ENCODE results near the gene XKR3. TPM values are rescaled to one million over a fixed set of nuclear protein-coding genes. Genes with fewer than 3 reads are reported as not detected.
"Not testable (repeated sequence)": the region's sequence is repeated elsewhere in the genome, so short reads cannot be mapped to it uniquely, and the experiment has no call there.

The XKR3 gene
- total RNA-seq, 2 experiments from 2014 or later, result not detected

DNA sequence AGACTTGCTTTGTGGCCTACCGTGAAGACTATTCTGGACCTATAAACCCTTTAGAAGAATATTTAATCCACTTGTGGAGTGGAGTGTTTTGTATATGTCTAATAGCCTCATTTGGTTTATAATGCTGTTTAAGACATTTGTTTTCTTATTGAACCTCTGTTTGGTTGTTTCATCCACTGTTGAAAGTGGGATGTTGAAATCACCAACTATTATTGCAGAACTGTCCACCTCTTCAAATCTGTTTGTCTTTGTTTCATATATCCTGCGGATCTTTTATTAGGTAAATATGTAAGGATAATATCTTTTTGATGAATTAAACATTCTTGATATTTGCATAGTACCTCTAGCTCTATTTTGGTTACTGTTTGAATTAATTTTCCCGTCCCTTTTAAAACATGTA is 49.1 kb downstream of the XKR3 start:
- Mint-ChIP-seq H3K27ac (no peak overlapping the region), H3K4me1 (ENCODE audit: low read depth) (peaks cover 9% of the 10 kb centered on the region), H3K9me3 (ENCODE audit: insufficient read depth) (no peaks in the 10 kb centered on the region), H3K27me3 (ENCODE audit: low read depth) (peaks cover 4% of the 10 kb centered on the region), H3K36me3 (ENCODE audit: low read depth) (no peaks in the 10 kb centered on the region), H3K4me3 (no peak overlapping the region)
- POLR2A ChIA-PET, result no interaction called here
- CTCF ChIA-PET, result no interaction called here
- ATAC-seq, result no peak
- no peak for DNase-seq

DNA sequence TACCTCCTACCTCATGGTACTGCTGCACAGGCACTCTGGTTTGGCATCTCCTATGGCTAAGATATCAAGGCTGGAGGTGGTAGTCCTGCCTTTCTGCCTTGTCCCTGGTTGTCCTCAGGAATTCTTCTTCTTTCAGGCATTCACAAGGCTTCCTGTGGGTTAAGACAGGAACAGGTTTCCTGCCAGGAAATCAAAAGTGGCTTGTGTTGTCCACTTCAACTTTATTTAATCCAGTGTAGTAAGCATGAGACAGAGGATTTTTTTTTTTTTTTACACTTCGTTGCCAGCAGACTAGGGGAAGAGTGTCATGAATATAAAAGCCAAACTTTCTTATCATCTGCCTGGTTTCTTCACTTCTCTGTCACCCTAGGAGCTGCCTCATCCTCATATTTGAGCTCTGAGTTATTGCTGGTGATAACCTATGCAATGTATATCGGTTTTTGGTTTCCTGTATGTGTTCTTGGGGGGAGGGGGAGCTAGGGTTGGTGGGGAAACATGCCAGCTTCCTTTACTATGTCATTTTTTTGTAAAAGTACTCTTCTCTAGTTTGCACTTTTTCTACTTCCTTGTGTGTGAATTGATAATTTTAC is 50.2 kb downstream of the XKR3 start:
- no peaks in the 10 kb centered on the region for H3K9me3 Mint-ChIP-seq (ENCODE audit: insufficient read depth)
- H3K4me3 Mint-ChIP-seq, result no peak overlapping the region
- DNase-seq (no peak), ATAC-seq (no peak)
- ChIA-PET POLR2A (no interaction called here), CTCF (interaction anchor here (0.9 to 1.5 kb wide), 4 partner anchors 8 to 137 kb away, joined by 3 to 8 read pairs (median 5); no protein-coding TSS in a partner anchor)
- H3K4me1 Mint-ChIP-seq (ENCODE audit: low read depth), result peaks cover 9% of the 10 kb centered on the region
- no peaks in the 10 kb centered on the region for H3K36me3 Mint-ChIP-seq (ENCODE audit: low read depth)
- H3K27me3 Mint-ChIP-seq (ENCODE audit: low read depth), result peaks cover 4% of the 10 kb centered on the region
- no peak overlapping the region for H3K27ac Mint-ChIP-seq

DNA sequence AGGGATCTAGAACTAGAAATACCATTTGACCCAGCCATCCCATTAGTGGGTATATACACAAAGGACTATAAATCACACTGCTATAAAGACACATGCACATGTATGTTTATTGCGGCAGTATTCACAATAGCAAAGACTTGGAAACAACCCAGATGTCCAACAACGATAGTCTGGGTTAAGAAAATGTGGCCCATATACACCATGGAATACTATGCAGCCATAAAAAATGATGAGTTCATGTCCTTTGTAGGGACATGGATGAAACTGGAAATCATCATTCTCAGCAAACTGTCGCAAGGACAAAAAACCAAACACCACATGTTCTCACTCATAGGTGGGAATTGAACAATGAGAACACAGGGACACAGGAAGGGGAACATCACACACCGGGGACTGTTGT is 53.6 kb downstream of the XKR3 start:
- H3K4me3 Mint-ChIP-seq; H3K27me3 Mint-ChIP-seq (ENCODE audit: low read depth); H3K9me3 Mint-ChIP-seq (ENCODE audit: insufficient read depth); POLR2A ChIA-PET; DNase-seq; H3K4me1 Mint-ChIP-seq (ENCODE audit: low read depth); CTCF ChIA-PET; H3K36me3 Mint-ChIP-seq (ENCODE audit: low read depth); H3K27ac Mint-ChIP-seq; ATAC-seq: not testable (repeated sequence)

DNA sequence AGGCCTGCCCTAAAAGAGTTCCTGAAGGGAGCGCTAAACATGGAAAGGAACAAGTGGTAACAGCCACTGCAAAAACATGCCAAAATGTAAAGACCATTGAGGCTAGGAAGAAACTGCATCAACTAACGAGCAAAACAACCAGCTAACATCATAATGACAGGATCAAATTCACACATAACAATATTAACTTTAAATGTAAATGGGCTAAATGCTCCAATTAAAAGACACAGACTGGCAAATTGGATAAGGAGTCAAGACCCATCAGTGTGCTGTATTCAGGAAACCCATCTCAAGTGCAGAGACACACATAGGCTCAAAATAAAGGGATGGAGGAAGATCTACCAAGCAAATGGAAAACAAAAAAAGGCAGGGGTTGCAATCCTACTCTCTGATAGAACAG is 57.3 kb downstream of the XKR3 start:
- POLR2A ChIA-PET; H3K9me3 Mint-ChIP-seq (ENCODE audit: insufficient read depth); H3K27ac Mint-ChIP-seq; H3K27me3 Mint-ChIP-seq (ENCODE audit: low read depth); H3K4me1 Mint-ChIP-seq (ENCODE audit: low read depth); ATAC-seq; DNase-seq; H3K4me3 Mint-ChIP-seq; H3K36me3 Mint-ChIP-seq (ENCODE audit: low read depth); CTCF ChIA-PET: not testable (repeated sequence)

DNA sequence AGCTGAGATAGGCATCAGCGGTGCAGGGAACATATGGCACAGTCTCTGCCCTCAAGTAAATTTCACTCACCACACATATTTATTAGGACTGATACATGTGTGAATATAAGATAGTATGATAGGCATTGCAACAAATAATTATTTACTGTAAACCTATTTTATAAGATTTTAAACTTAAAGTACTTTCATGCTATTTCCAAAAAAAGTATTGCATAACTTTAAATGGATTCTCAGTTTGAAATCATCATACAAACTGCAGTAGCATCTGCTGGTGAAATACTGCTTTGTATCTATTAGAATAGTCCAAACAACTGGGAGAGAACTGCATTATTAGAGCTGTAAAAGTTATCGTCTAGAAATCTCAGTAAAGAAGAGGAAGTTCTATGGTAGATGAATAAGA is 63.0 kb downstream of the XKR3 start:
- H3K27ac Mint-ChIP-seq; CTCF ChIA-PET; H3K4me3 Mint-ChIP-seq; H3K27me3 Mint-ChIP-seq (ENCODE audit: low read depth); H3K4me1 Mint-ChIP-seq (ENCODE audit: low read depth); H3K9me3 Mint-ChIP-seq (ENCODE audit: insufficient read depth); POLR2A ChIA-PET; DNase-seq; ATAC-seq; H3K36me3 Mint-ChIP-seq (ENCODE audit: low read depth): not testable (repeated sequence)

DNA sequence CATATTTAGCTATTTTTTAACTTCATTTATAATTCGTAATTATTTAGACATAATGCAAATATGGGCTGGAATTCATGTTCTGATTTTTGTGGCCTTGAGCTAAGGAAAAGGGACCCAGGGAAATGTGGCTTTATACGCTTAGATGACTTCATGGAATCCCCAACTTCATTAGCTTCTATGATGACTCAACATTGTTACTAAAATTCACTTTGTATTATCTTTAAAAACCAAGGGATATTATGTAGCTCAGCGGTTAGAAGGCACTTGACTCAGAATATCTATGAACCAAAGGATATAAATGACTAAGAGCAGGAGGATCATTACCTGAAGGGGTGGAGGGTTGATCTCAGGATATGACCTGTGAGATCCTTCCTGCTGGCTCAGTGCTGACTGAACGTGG is 64.8 kb downstream of the XKR3 start:
- H3K27me3 Mint-ChIP-seq (ENCODE audit: low read depth); H3K27ac Mint-ChIP-seq; DNase-seq; ATAC-seq; CTCF ChIA-PET; H3K36me3 Mint-ChIP-seq (ENCODE audit: low read depth); POLR2A ChIA-PET; H3K4me3 Mint-ChIP-seq; H3K4me1 Mint-ChIP-seq (ENCODE audit: low read depth); H3K9me3 Mint-ChIP-seq (ENCODE audit: insufficient read depth): not testable (repeated sequence)

DNA sequence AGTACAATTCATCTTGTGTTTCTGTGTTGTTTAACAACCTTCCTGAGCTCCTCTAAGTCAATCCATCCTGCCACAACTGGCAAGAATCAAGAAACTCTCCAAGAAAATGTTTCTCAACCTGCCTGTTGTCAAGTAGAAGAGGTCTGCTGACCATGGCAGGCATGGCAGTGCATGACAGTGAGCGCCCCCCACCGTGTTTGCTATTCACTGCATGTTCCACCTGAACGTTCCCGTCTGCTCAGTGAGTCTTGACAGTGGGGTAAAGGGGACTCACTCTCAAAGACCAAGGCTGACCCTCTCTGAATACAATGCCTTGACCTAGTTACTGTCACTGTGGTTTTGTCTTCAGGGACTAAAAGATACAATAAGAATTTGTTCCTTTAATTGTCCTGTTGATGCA is 75.9 kb downstream of the XKR3 start:
- H3K27ac Mint-ChIP-seq; CTCF ChIA-PET; H3K4me1 Mint-ChIP-seq (ENCODE audit: low read depth); ATAC-seq; H3K9me3 Mint-ChIP-seq (ENCODE audit: insufficient read depth); H3K27me3 Mint-ChIP-seq (ENCODE audit: low read depth); H3K4me3 Mint-ChIP-seq; DNase-seq; H3K36me3 Mint-ChIP-seq (ENCODE audit: low read depth); POLR2A ChIA-PET: not testable (repeated sequence)

DNA sequence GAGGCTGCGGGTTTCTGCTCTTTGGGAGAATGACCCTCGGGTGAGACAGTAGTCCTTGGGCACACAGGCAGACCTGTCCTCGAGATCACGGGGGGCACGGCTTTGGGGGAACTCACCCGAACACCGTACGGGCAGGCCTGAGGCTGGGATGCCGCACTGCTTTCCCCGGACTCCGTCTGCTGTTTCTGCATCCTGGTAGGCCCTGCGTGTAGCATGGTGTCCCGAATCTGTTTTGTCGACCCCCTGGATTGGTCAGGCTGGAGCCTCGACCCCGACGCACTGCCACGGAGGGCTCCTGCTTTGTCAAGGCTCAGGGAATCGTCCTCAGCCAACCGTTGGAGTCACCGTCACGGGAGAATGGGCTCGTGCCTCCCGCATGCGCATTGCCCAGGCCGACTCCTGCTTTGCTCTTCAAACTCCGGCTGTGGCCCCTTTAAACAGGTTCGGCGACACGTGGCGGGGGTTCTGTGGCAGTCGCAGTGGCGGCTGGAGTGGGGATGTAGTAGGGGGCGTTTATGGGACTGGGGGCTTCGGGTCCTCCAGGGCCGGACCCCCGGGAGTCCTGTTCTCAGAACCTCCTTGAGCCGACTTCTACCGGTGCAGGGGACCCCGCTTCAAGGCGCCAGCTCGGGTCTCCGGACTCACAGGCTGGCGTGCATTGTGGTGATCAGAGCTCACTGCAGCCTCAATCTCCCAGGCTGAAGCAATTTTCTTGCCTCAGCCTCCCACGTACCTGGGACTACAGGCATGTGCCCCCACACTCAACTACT is 76.9 kb downstream of the XKR3 start:
- H3K9me3 Mint-ChIP-seq (ENCODE audit: insufficient read depth); POLR2A ChIA-PET; ATAC-seq; DNase-seq; H3K4me1 Mint-ChIP-seq (ENCODE audit: low read depth); H3K36me3 Mint-ChIP-seq (ENCODE audit: low read depth); H3K27me3 Mint-ChIP-seq (ENCODE audit: low read depth); H3K27ac Mint-ChIP-seq; CTCF ChIA-PET; H3K4me3 Mint-ChIP-seq: not testable (repeated sequence)

DNA sequence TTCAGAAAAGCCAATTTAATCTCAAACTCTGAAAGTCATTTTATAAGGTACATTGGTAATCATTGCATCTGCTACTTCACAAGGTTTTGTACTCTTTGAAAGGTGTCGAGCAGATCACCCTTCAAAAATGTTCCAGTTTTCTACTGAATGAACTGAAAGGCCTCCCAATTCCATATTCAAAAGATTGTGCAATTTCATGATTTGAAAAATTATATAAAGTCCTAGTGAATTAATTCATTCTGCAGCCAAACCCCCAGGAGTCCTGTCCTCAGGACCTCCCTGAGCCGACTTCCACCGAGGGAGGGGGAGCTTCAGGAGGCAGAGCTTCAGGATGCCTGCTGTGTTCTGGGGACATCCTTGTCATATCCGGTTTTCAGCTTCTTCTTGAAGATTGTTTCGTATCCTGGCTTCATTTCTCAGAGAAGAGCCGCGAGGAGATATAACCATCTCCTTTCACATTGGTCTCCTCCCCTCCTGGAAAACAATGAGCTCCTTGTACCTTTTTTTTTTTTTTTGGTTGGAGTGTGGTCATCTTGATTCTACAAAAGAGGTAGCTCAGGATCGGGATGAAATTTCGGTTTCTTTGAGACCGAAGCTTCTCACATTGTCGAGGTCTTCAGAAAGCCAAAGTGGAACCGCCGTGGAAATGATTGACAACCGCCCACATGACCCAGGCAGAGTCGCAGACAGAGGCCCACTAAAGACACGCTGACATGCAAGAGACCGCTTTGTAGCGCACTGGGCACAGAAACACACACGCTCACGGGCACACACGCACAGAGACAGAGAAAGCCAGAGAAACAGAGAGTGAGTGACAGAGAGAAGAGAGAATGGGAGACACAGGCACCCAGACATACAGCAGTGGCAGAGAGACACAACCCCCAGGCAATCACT is 77.7 kb downstream of the XKR3 start:
- H3K4me3 Mint-ChIP-seq; POLR2A ChIA-PET; H3K9me3 Mint-ChIP-seq (ENCODE audit: insufficient read depth); CTCF ChIA-PET; H3K27me3 Mint-ChIP-seq (ENCODE audit: low read depth); ATAC-seq; H3K27ac Mint-ChIP-seq; H3K36me3 Mint-ChIP-seq (ENCODE audit: low read depth); H3K4me1 Mint-ChIP-seq (ENCODE audit: low read depth); DNase-seq: not testable (repeated sequence)

DNA sequence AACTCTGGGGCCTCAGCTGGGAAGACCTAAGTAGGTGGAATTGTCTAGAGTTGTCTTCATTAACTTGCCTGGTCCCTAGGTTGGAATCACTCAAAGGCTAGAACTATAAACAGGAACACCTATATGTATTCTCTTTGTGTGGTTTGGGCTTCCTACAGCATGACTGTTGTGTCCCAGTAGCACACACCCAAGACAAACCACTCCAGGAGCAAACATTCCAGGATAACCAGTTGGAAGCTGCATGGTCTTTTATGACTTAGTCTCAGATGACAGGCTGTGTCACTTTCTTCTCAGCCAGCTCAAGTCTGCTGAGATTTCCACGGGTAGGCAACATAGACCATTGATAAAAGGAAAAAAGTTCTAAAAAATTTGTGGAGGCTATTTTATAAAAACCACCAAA is 90.9 kb downstream of the XKR3 start:
- CTCF ChIA-PET; H3K27me3 Mint-ChIP-seq (ENCODE audit: low read depth): not testable (repeated sequence)

More for the DNA sequence above, 90.9 kb downstream of the XKR3 start:
- H3K27ac Mint-ChIP-seq; POLR2A ChIA-PET; H3K9me3 Mint-ChIP-seq (ENCODE audit: insufficient read depth); ATAC-seq; DNase-seq; H3K36me3 Mint-ChIP-seq (ENCODE audit: low read depth); H3K4me3 Mint-ChIP-seq; H3K4me1 Mint-ChIP-seq (ENCODE audit: low read depth): not testable (repeated sequence)
